Retinal pigment epithelial cell (primary cell): ENCODE results near the gene TCF7L2.
A peak's percentile ranks its signal among the peaks of the same experiment; 100 is the strongest.

Experiments used
- DNase-seq: peaks from one replicate; pipeline ENCODE4 v3.0.0-alpha.2; 2010; ENCODE audit warnings: low read depth
- H3K4me3 ChIP-seq: 2 replicates; pipeline ENCODE4 v1.5.1; 2011; ENCODE audit warnings: mild to moderate bottlenecking, low read length, control low read depth, moderate library complexity
- TF ChIP-seq, protein P1 (sequence below): conservative IDR thresholded peaks from 2 replicates; pipeline ENCODE4 v1.5.1; 2011; ENCODE audit warnings: low read depth, low read length, control low read depth, inconsistent platforms

Gene TCF7L2

GRCh38 chr10:113124724-113125123, 174.7 kb downstream of the TCF7L2 start:
- DNase-seq, result no peak
- H3K4me3 ChIP-seq, result no peak overlapping the region
- TF ChIP-seq, protein P1, sequence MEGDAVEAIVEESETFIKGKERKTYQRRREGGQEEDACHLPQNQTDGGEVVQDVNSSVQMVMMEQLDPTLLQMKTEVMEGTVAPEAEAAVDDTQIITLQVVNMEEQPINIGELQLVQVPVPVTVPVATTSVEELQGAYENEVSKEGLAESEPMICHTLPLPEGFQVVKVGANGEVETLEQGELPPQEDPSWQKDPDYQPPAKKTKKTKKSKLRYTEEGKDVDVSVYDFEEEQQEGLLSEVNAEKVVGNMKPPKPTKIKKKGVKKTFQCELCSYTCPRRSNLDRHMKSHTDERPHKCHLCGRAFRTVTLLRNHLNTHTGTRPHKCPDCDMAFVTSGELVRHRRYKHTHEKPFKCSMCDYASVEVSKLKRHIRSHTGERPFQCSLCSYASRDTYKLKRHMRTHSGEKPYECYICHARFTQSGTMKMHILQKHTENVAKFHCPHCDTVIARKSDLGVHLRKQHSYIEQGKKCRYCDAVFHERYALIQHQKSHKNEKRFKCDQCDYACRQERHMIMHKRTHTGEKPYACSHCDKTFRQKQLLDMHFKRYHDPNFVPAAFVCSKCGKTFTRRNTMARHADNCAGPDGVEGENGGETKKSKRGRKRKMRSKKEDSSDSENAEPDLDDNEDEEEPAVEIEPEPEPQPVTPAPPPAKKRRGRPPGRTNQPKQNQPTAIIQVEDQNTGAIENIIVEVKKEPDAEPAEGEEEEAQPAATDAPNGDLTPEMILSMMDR, result no peak

DNA sequence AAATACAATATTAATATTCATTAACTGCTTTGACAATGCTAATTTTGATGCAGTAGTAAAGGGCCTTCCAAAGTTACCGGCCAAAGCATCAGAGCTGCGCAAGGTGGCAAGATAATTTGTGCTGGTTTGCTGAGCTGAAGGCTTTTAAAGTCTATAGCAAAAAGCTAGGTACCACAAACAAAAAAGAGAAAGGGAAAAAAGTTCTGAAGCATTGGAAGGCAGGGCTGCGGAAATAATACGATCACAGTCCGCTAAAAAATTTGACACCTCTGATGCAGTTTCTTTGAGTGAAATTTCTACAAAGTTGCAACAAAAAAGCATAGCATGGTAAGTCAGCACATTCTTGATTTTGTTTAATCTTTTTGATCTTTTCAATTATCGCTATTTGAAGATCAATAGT, 175.6 kb downstream of the TCF7L2 start:
- DNase-seq, result no peak
- TF ChIP-seq, protein P1, result no peak
- no peak overlapping the region for H3K4me3 ChIP-seq

- TF ChIP-seq, protein P1, result peak; percentile 33
- H3K4me3 ChIP-seq, result peak overlapping the region; percentile 50
- no peak for DNase-seq
These were observed 176.5 kb downstream of the TCF7L2 start for GRCh38 chr10:113126229-113127201.

DNA sequence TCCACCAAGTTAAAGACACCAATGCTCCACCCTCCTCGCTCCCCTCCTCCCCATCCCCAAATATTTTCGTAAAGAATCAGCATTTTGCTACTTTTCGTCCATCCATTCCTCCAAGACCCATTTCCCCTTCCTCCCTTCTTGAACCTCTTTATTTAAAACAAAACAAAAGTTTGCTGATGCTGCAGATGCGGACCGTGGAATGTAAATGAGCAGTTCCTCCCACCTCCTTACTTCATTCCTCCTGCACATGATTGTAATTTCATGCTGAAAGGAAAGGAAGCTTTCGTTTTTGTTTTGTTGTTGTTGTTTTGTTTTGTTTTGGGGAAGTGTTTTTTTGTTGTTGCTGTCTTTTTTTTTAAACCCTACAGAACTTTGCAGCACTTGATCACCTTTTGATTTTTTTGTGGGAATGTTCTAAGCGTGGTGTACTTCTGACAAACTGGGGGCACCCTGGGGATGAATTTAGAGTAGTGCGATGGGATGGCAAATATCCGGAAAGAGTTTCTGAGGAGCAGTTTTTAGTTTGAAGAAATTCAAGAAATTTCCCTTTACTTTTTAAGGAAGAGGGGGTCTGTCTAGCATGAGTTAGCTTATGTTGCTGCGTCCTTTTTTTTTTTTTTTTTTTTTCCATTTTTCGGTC, 177.3 kb downstream of the TCF7L2 start:
- TF ChIP-seq, protein P1, result no peak
- DNase-seq, result no peak
- H3K4me3 ChIP-seq, result no peak overlapping the region

- no peak for DNase-seq
- TF ChIP-seq, protein P1, result no peak
- H3K4me3 ChIP-seq, result no peak overlapping the region
These were observed 177.8 kb downstream of the TCF7L2 start for GRCh38 chr10:113127901-113128283.

DNA sequence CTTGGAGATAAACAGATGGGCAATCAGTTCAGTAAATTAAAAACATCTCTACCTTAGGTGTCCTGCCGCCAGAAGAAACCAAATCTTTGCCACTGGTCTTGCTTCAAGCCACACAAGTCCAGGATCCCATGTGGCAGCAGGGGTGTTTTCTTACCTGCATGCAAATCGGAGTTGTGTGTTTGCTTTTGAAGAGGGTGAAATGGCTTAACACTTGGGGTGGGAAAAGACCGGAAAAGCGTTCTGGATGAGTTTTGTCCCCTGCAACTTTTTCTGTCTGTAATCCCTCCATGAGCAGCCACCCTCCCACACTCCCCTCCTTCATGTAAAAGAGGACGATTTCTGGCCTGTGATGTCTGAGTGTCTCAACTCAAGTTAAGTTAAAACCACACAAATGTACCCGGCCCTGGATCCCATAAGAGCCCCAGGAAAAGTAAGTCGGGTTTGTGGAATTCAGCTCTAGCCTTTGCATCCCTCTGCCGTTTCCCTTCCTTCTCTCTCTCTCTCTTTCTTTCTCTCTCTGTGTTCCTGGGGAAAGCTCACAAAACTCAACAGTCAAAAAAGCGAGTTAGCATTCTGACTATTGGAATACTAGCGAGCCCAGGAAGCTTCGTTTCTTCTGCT, 178.5 kb downstream of the TCF7L2 start:
- H3K4me3 ChIP-seq, result no peak overlapping the region
- DNase-seq, result no peak
- TF ChIP-seq, protein P1, result no peak
